GM18511 (cell line): Measurements from ENCODE around the gene USH1C.

Experiments
- ATAC-seq: cut with Tn5 transposase; IDR thresholded peaks from one replicate; pipeline ENCODE4 v1.9.1; 2021; ENCODE audit warnings: mild to moderate bottlenecking, moderate library complexity; ENCODE audit not compliant: unreplicated experiment

Gene USH1C

DNA sequence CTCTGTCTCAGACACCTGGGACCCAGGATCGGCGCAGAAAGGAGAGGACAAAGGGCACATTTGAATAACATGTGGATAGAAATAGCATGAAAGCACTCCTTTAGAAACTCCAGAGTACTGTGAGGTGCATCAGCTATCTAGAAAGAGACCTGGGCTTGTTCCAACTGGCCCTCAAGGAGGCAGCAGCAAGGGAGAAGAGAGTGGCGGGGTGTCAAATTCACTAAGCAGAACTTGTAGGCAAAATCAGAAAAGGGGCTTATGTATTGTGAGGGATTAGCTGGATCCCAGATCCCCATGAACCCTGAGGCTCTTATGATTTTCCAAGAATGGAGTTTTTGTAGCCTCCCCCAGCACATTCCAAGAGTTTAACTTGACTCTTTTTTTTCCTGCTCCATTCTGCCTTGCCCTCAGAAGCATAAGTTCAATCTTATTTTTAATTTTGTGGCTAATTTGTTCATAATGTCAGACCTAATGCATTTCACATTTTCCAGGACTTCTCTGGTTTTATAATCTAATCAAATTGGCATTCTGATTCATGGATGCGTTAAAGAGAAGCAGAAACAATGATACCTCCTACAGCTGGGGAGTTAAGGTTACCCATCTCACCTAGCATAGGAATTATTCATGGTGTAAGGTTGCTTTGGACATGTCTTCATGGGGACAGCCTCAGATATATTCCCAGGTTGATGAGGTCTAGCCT lies 33.6 kb downstream of the USH1C start:
- no peak for ATAC-seq

- no peak for ATAC-seq
Observed at GRCh38 chr11:17508791-17509190, 35.4 kb downstream of the USH1C start.

GRCh38 chr11:17508306-17508705 lies 35.9 kb downstream of the USH1C start:
- ATAC-seq: no peak

- ATAC-seq: no peak
Observed at GRCh38 chr11:17507773-17508172, 36.4 kb downstream of the USH1C start.

DNA sequence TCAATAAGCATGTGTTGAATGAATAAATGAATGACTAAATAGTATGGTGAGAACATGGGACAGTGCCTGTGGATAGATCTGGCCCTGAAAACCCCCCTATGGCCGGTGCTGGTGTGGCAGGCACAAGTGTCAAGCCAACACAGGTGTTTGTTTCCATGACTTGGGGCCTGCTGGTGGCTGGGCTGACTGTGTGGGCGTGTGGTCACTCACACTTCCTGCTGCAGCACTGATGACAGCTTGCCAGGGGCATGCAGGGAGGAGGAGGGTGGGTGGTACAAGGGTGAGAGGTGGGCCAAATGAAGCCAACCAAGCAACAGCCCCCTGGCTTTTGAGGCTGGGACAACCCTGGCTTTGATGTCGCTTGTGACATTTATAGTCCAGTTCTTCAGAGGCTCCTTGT lies 37.3 kb downstream of the USH1C start:
- ATAC-seq: peak; percentile 78

- ATAC-seq: no peak
Observed at GRCh38 chr11:17506314-17506713, 37.9 kb downstream of the USH1C start.

DNA sequence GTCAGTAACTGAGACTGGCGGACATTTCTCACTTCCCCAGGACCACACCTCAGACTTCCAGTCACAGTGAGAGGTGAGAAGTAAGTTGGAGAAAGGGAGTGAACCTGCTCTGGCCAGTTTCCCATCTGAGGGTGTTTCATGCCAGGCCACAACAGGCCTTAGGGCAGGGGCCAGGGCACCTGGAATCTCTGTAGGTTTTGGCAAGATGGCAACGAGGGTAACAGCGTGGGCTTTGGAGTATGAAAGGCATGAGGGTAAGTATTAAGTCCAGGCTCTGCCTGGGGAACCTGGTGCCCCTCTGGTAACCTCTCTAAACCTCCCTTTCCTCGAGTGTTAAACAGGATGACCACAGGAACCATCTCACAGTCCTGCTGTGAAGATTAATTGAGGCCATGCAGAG lies 39.1 kb downstream of the USH1C start:
- no peak for ATAC-seq

DNA sequence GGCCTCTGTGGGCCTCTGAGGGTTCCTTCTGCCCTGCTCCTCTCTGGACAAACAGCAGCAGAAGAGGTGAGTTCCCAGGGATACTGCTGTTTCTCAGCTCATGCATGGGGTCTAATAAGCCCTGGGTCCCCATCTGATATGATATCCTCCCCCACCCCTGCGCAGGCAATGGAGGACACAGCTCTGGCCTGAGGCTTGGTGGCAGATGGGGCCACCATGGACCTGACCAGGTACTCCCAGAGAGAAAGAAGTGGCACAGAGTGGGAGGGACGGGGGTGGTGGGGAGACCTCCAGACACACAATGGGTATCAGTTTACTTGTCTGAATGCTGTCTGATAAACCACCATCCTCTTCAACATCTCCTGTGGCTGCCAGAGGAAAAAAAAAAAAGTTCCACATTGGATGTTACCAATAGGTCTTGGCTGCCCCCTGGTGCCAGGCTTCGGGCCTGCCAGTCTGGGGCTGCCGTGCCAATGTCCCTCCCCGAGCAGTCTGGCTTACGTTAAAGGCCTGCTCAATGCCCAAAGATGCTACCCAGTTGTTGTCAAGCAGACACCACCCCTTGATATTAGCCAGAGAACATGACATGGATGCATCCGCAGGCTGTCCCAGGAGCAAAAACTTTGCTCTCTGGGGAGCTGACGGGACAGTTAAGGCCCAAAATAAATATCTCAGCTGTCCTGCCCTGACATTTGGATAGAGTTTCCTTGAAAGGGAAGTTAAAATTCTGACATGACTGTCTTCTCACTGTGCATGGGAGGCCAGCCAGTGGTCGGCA lies 39.7 kb downstream of the USH1C start:
- ATAC-seq: peak; percentile 59

GRCh38 chr11:17502630-17503029 lies 41.6 kb downstream of the USH1C start:
- ATAC-seq: no peak

DNA sequence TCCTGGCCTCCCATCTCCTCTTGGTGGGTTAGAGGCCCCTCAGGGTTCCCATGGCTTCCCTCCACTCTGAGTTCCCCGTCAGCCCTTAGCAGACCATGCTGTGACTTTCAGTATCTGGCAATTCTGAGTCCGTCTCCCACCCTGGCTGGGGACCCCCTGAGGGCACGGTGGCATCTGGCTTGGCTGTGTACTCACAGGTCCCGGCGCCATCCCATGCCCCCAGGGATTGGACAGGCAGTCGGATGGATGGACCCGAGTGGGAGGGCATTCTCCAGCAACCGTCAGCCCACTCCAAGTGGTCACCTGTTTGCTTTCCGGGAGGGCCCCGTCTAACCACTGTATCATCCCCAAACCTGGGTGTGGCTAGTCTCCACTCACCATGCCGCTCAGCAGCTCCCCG lies 43.5 kb downstream of the USH1C start:
- no peak for ATAC-seq

- no peak for ATAC-seq
Observed at GRCh38 chr11:17498475-17498874, 45.7 kb downstream of the USH1C start.

DNA sequence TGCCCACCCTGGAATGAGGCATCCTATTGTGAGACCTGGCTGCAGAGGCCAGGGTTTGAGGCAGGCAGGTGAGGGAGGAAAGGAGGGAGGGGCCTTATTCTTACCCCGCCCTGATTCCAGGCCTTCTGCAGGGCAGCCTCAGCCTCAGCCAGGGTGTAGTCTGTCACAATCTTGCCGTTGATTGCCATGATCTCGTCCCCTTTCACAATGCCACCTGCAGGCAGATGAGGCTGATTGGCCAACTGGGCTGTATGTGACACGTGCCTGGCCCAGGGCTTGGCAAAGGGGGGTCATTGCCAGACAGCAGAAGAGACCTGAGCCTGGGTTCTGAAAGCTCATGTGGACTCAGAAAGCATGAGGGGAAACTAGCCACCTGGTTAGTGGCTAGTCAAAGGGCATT lies 46.2 kb downstream of the USH1C start:
- no peak for ATAC-seq

GRCh38 chr11:17496406-17496805 lies 47.8 kb downstream of the USH1C start:
- no peak for ATAC-seq

DNA sequence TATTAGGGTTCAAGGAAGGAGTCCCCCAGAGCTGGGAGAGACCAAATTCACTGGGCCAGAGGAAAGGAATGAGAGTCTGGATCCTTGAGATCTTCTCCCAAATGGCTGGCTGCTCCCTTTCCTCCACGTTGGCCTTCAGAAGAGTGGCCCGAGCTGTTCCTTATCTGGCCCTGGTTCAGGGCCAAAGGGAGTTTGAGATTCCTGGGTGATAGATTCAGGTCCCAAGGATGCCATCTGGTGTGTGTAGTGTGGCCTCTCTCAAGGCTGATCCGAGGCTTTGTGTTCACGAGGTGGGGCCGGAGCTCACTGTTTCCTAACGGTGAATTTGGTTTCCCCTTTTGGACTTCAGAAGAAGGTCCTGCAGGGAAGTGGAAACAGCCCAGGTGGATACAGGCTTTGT lies 50.2 kb downstream of the USH1C start:
- ATAC-seq: no peak

DNA sequence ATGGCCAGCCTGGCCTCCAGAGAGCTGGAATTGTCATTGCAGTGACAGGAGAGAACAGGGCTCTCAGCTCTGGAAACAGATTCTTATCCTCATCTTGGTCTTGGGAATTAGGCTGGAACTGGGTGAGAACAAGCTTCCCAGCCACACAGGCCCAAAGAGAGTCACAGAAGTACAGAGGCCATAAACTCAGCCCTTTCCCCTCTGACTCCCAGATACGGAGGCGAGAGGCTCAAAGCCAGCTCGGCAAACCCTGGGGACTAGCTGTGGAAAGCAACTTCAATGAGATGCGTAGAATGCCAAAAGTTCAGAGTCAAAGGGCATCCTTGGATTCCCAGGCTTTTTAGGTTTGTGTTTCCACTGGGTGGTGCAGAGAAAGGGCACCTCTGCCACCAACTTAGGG lies 53.3 kb downstream of the USH1C start:
- ATAC-seq: no peak

GRCh38 chr11:17490232-17490631 lies 54.0 kb downstream of the USH1C start:
- ATAC-seq: no peak

GRCh38 chr11:17489751-17490150 lies 54.5 kb downstream of the USH1C start:
- no peak for ATAC-seq

GRCh38 chr11:17488563-17488962 lies 55.7 kb downstream of the USH1C start:
- ATAC-seq: no peak

- no peak for ATAC-seq
Observed at GRCh38 chr11:17486646-17487045, 57.6 kb downstream of the USH1C start.

GRCh38 chr11:17483505-17483904 lies 60.7 kb downstream of the USH1C start:
- ATAC-seq: no peak

- ATAC-seq: no peak
Observed at GRCh38 chr11:17481905-17482304, 62.3 kb downstream of the USH1C start.
